K562 (cell line): ENCODE data around the gene ANGEL2. TPM values are rescaled to one million over a fixed set of nuclear protein-coding genes. Genes with fewer than 3 reads are reported as not detected.

Experiments used
- BRD9 ChIP-seq: fragments of 450-650 bp; IDR thresholded peaks from 2 replicates; pipeline ENCODE4 v1.6.1; 2018; ENCODE audit warnings: low read depth; ENCODE audit not compliant: partially characterized antibody
- CBX3 ChIP-seq, 2 experiments: IDR thresholded peaks; 1 replicate in 1 of 2; 2 replicates in 1 of 2; pipeline ENCODE4 v1.6.1; 2012; ENCODE audit warnings: inconsistent platforms in 2 of 2, low read length in 2 of 2, borderline replicate concordance in 1 of 2, control low read depth in 1 of 2
- CBX5 ChIP-seq: IDR thresholded peaks from 2 replicates; pipeline ENCODE4 v1.6.1; 2014; ENCODE audit warnings: low read depth, borderline replicate concordance
- HNRNPH1 ChIP-seq: fragments of 200-400 bp; formaldehyde crosslinking; optimal IDR thresholded peaks from 2 replicates; pipeline ENCODE3; 2017; ENCODE audit warnings: low read depth, mild to moderate bottlenecking, low read length, moderate library complexity
- HNRNPLL ChIP-seq: fragments of 200-400 bp; formaldehyde crosslinking; IDR thresholded peaks from 2 replicates; pipeline ENCODE4 v1.6.1; 2017; ENCODE audit warnings: low read length, low read depth, mild to moderate bottlenecking; ENCODE audit not compliant: poor library complexity, severe bottlenecking
- MBD2 ChIP-seq: sonication (generic); IDR thresholded peaks from 2 replicates; pipeline ENCODE4 v1.6.1; 2016; ENCODE audit warnings: low read depth, borderline replicate concordance
- MCM2 ChIP-seq: fragments of 450-650 bp; IDR thresholded peaks from 2 replicates; pipeline ENCODE4 v1.6.1; 2017; ENCODE audit warnings: low read depth, mild to moderate bottlenecking
- RAD21 ChIP-seq, 2 experiments: fragments of 250-450 bp in 1 of 2; fragments of 450-650 bp in 1 of 2; sonication (Bioruptor Pico) in 1 of 2; formaldehyde crosslinking in 1 of 2; IDR thresholded peaks in 1 of 2; conservative IDR thresholded peaks in 1 of 2; 2 replicates each; pipeline versions ENCODE4 v1.4.0 to v1.8.0; 2020 to 2022; ENCODE audit warnings: mild to moderate bottlenecking in 2 of 2, moderate library complexity in 1 of 2
- RAD51 ChIP-seq: fragments of 450-650 bp; IDR thresholded peaks from 2 replicates; pipeline ENCODE4 v1.7.1; 2016; ENCODE audit warnings: low read depth, mild to moderate bottlenecking, borderline replicate concordance
- SRSF3 ChIP-seq: fragments of 200-400 bp; formaldehyde crosslinking; IDR thresholded peaks from 2 replicates; pipeline ENCODE4 v1.6.1; 2016; ENCODE audit warnings: mild to moderate bottlenecking, low read length, moderate library complexity; ENCODE audit not compliant: insufficient read depth
- TAF1 ChIP-seq: IDR thresholded peaks from 2 replicates; pipeline ENCODE4 v1.6.1; 2011; ENCODE audit warnings: mild to moderate bottlenecking, low read length, moderate library complexity; ENCODE audit not compliant: insufficient read depth, control insufficient read depth, severe bottlenecking; ENCODE audit errors: extremely low read depth
- TAL1 ChIP-seq: fragments of 450-650 bp; IDR thresholded peaks from 2 replicates; pipeline ENCODE4 v1.6.1; 2016; ENCODE audit warnings: mild to moderate bottlenecking
- TCFL5 ChIP-seq: fragments of 250-450 bp; sonication (Bioruptor Pico); conservative IDR thresholded peaks from 2 replicates; pipeline ENCODE4 v1.6.1; 2021; ENCODE audit warnings: mild to moderate bottlenecking, moderate library complexity, matching md5 sums
- ZBTB2 ChIP-seq: fragments of 450-650 bp; IDR thresholded peaks from 2 replicates; pipeline ENCODE4 v1.6.1; 2016; ENCODE audit warnings: antibody characterized with exemption
- ZNF175 ChIP-seq: fragments of 200-800 bp; sonication (Bioruptor generic); IDR thresholded peaks from 2 replicates; pipeline ENCODE4 v1.6.1; 2016; ENCODE audit warnings: low read depth, mild to moderate bottlenecking, missing genetic modification characterization, missing compliant biosample characterization
- ZNF212 ChIP-seq: fragments of 450-650 bp; formaldehyde crosslinking; IDR thresholded peaks from 2 replicates; pipeline ENCODE4 v1.4.0; 2020; ENCODE audit warnings: mild to moderate bottlenecking
- ZNF830 ChIP-seq: fragments of 250-450 bp; sonication (Bioruptor Pico); IDR thresholded peaks from 2 replicates; pipeline ENCODE4 v1.5.0; 2021; ENCODE audit warnings: mild to moderate bottlenecking
- polyA plus RNA-seq, 8 experiments: library from polyadenylated mRNA; depleted of rRNA in 4 of 8; stranded (reverse) in 5 of 8; unstranded in 3 of 8; fragments of >200 nt; fragmentation: Nextera tagmentation in 2 of 8; fragmentation: Illumina TruSeq in 1 of 8; extraction: Ambion mirVana in 2 of 8; extraction: Trizol in 1 of 8; gene quantifications; 2 replicates each; pipeline versions ENCODE4 v1.2.1 to v1.2.3, GENCODE V29; 2011 to 2014; ENCODE audit warnings: inconsistent platforms in 1 of 8, missing spikeins in 1 of 8
- total RNA-seq, 7 experiments: library from RNA; depleted of rRNA in 6 of 7; stranded (reverse); fragments of >200 nt in 6 of 7; fragmentation: Illumina TruSeq in 2 of 7; extraction: Trizol in 2 of 7; gene quantifications; 2 replicates each; pipeline versions ENCODE4 v1.2.1 to v1.2.3, GENCODE V29; 2011 to 2021; ENCODE audit warnings: low replicate concordance in 1 of 7
- TF ChIP-seq, protein P1 (sequence below): fragments of 250-450 bp; sonication (Bioruptor Pico); IDR thresholded peaks from 2 replicates; pipeline ENCODE4 v1.5.0; 2020; ENCODE audit warnings: mild to moderate bottlenecking
- TF ChIP-seq, protein P2 (sequence below): fragments of 450-650 bp; IDR thresholded peaks from 2 replicates; pipeline ENCODE4 v1.6.1; 2016; ENCODE audit warnings: low read depth

The ANGEL2 gene
- total and polyA plus RNA-seq, 9 of the 15 experiments (the other 6 are each of a cell fraction or from before 2014, with no cell fraction given): 6.8 to 34.6 (median 26.2) TPM

GRCh38 chr1:213051881-213052202 lies 36.2 kb upstream of the ANGEL2 start (continued):
- TF ChIP-seq, protein P1, sequence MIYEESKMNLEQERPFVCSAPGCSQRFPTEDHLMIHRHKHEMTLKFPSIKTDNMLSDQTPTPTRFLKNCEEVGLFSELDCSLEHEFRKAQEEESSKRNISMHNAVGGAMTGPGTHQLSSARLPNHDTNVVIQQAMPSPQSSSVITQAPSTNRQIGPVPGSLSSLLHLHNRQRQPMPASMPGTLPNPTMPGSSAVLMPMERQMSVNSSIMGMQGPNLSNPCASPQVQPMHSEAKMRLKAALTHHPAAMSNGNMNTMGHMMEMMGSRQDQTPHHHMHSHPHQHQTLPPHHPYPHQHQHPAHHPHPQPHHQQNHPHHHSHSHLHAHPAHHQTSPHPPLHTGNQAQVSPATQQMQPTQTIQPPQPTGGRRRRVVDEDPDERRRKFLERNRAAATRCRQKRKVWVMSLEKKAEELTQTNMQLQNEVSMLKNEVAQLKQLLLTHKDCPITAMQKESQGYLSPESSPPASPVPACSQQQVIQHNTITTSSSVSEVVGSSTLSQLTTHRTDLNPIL (CRISPR knock-in tag): no peak
- TF ChIP-seq CBX5: no peak
- TF ChIP-seq TAF1: no peak
- TF ChIP-seq MCM2: no peak
- TF ChIP-seq ZNF830: no peak
- TF ChIP-seq, protein P2, sequence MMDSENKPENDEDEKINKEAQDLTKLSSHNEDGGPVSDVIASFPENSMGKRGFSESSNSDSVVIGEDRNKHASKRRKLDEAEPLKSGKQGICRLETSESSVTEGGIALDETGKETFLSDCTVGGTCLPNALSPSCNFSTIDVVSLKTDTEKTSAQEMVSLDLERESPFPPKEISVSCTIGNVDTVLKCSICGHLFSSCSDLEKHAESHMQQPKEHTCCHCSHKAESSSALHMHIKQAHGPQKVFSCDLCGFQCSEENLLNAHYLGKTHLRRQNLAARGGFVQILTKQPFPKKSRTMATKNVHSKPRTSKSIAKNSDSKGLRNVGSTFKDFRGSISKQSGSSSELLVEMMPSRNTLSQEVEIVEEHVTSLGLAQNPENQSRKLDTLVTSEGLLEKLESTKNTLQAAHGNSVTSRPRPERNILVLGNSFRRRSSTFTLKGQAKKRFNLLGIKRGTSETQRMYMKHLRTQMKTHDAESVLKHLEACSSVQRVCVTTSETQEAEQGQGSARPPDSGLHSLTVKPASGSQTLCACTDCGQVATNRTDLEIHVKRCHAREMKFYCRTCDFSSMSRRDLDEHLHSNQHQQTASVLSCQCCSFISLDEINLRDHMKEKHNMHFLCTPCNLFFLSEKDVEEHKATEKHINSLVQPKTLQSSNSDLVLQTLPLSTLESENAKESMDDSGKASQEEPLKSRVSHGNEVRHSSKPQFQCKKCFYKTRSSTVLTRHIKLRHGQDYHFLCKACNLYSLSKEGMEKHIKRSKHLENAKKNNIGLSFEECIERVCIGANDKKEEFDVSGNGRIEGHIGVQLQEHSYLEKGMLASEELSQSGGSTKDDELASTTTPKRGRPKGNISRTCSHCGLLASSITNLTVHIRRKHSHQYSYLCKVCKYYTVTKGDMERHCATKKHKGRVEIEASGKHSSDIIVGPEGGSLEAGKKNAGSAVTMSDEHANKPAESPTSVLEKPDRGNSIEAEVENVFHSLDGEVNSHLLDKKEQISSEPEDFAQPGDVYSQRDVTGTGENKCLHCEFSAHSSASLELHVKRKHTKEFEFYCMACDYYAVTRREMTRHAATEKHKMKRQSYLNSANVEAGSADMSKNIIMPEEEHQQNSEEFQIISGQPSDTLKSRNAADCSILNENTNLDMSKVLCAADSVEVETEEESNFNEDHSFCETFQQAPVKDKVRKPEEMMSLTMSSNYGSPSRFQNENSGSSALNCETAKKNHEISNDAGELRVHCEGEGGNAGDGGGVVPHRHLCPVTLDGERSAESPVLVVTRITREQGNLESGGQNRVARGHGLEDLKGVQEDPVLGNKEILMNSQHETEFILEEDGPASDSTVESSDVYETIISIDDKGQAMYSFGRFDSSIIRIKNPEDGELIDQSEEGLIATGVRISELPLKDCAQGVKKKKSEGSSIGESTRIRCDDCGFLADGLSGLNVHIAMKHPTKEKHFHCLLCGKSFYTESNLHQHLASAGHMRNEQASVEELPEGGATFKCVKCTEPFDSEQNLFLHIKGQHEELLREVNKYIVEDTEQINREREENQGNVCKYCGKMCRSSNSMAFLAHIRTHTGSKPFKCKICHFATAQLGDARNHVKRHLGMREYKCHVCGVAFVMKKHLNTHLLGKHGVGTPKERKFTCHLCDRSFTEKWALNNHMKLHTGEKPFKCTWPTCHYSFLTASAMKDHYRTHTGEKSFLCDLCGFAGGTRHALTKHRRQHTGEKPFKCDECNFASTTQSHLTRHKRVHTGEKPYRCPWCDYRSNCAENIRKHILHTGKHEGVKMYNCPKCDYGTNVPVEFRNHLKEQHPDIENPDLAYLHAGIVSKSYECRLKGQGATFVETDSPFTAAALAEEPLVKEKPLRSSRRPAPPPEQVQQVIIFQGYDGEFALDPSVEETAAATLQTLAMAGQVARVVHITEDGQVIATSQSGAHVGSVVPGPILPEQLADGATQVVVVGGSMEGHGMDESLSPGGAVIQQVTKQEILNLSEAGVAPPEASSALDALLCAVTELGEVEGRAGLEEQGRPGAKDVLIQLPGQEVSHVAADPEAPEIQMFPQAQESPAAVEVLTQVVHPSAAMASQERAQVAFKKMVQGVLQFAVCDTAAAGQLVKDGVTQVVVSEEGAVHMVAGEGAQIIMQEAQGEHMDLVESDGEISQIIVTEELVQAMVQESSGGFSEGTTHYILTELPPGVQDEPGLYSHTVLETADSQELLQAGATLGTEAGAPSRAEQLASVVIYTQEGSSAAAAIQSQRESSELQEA: no peak
- no peak for TF ChIP-seq ZNF212
- no peak for TF ChIP-seq MBD2
- TF ChIP-seq ZBTB2: no peak
- peak in 1 of 2 experiments; percentile 23; a peak in 2 of 4 replicates for TF ChIP-seq RAD21 (CRISPR knock-in tag; conservative IDR thresholded peaks at IDR 0.05 in 1 of 2, IDR thresholded peaks at IDR 0.05 in 1 of 2)
- TF ChIP-seq HNRNPLL: no peak
- 0 out of 2 replicates have a peak, but pooled peaks have one; percentile 5 for TF ChIP-seq RAD51
- TF ChIP-seq CBX3 (IDR thresholded peaks at IDR 0.05; ENCODE audit: borderline replicate concordance in 1 of 2, low read length in 2 of 2): no peak
- no peak for TF ChIP-seq ZNF175
- no peak for TF ChIP-seq SRSF3
- no peak for TF ChIP-seq TAL1
- no peak for TF ChIP-seq BRD9
- TF ChIP-seq TCFL5 (CRISPR knock-in tag): no peak
- TF ChIP-seq HNRNPH1: no peak
